Heart right ventricle (tissue), 16 donors: ENCODE measurements around the gene QKI. TPM values are rescaled to one million over a fixed set of nuclear protein-coding genes. Genes with fewer than 3 reads are reported as not detected.

Experiments
- ATAC-seq, 8 donors: fragments of 200-7000 bp; cut with Tn5 transposase; one replicate each; pipeline ENCODE4 v1.9.1; 2020; ENCODE audit warnings: mild to moderate bottlenecking in 8 of 8, moderate library complexity in 8 of 8, moderate number of reproducible peaks in 1 of 8
- DNase-seq, 2 donors: peaks; one replicate each; pipeline ENCODE4 v3.0.0-alpha.2; 2020
- H3K27ac ChIP-seq, 10 donors: fragments of 200-600 bp; sonication (generic) in 2 of 10; one replicate each; pipeline versions ENCODE4 v1.5.0 to v1.8.0; 2020 to 2022; ENCODE audit warnings: mild to moderate bottlenecking in 3 of 10
- H3K27me3 ChIP-seq, 7 donors: fragments of 200-600 bp; one replicate each; pipeline ENCODE4 v1.8.0; 2021 to 2022; ENCODE audit warnings: mild to moderate bottlenecking in 2 of 7
- H3K36me3 ChIP-seq, 9 donors: fragments of 200-600 bp; sonication (generic) in 1 of 9; one replicate each; pipeline versions ENCODE4 v1.5.0 to v1.8.0; 2020 to 2022; ENCODE audit warnings: mild to moderate bottlenecking in 2 of 9
- H3K4me1 ChIP-seq, 9 donors: fragments of 200-600 bp; sonication (generic) in 1 of 9; one replicate each; pipeline versions ENCODE4 v1.5.0 to v1.8.0; 2020 to 2022; ENCODE audit warnings: mild to moderate bottlenecking in 4 of 9
- H3K4me3 ChIP-seq, 10 donors: fragments of 200-600 bp; sonication (generic) in 2 of 10; one replicate each; pipeline versions ENCODE4 v1.5.0 to v1.8.0; 2020 to 2022; ENCODE audit warnings: mild to moderate bottlenecking in 7 of 10, moderate library complexity in 2 of 10
- H3K9me3 ChIP-seq, 11 donors: fragments of 200-600 bp in 10 of 11; sonication (generic) in 2 of 11; one replicate each; pipeline versions ENCODE4 v1.5.0 to v1.8.0; 2013 to 2022; ENCODE audit warnings: mild to moderate bottlenecking in 2 of 11, control low read depth in 1 of 11, moderate library complexity in 1 of 11
- CTCF ChIP-seq, 9 donors: fragments of 200-600 bp; sonication (generic) in 2 of 9; IDR thresholded peaks; one replicate each; pipeline versions ENCODE4 v1.5.0 to v1.8.0; 2021 to 2022; ENCODE audit warnings: antibody characterized with exemption in 9 of 9, mild to moderate bottlenecking in 5 of 9, moderate library complexity in 1 of 9
- WGBS, 2 donors: extraction: QIAGEN DNeasy Blood & Tissue Kit; methylation state at CpG; one replicate each; pipeline ENCODE4 v1.1.7; 2013; ENCODE audit warnings: inconsistent platforms in 1 of 2; 5-methylcytosine and 5-hydroxymethylcytosine counted together
- intact Hi-C, 10 donors: fragments of 100-400 bp; cut with DNase I; formaldehyde crosslinking; loops; one replicate each; pipeline versions ENCODE4 v1.11.1 to v1.14.2; 2022
- polyA plus RNA-seq, 2 donors: library from polyadenylated mRNA; stranded (reverse); fragments of 200-250 nt; gene quantifications; one replicate each; pipeline ENCODE4 v1.2.3, GENCODE V29; 2013
- total RNA-seq, 10 donors: library from RNA; stranded (reverse); fragmentation: NEBNext Ultra II Directional in 3 of 10; extraction: Animal tissue kit (Norgen Biotek cat#: 25700) in 3 of 10; gene quantifications; one replicate each; pipeline versions ENCODE4 v1.2.1 to v1.2.4, GENCODE V29; 2021 to 2023
- donor health status: Arrhythmogenic right ventricular cardiomyopathy.
- donor health status: ischemic (EF 13 %, LVEDD 7.1; RV severe dilation, severe dysfunction).
- donor health status: healthy with polysubstance abuse.
- donor health status: DM: no; HTN: yes; CAD: no.
- donor health status: DM: no; HTN: no; CAD: no.
- donor health status: ischemic (EF 25% LVEDD 6.9; RV normal size, moderate dysfunction).
- donor health status: ischemic (EF 25% LVEDD 5.7; RV mildly dilated, moderate dysfunction).
- donor health status: healthy.
- donor health status: DM: yes; HTN: yes; CAD: no.
- donor health status: Ischemic cardiomyopathy.
- donor health status: ischemic (EF 35%, LVEDD 5.7; RV mildly dilated, moderate dysfunction).
- donor health status: nonischemic (EF 11% LVEDD 7.7; RV severe dilation, severe dysfunction).
- donor health status: DM: yes; HTN: yes; CAD: no.
- donor health status: PGD.
- donor health status: ischemic (EF 29% LVEDD 5.4; RV normal size, mild dysfunction).
- donor health status: nonischemic (EF 23%, LVEDD 6.1; RV moderate dilation, normal function).

Gene QKI
- total and polyA plus RNA-seq, 12 donors, result 74.7 to 551 (median 493) TPM

GRCh38 chr6:163457637-163458561 is 43.4 kb downstream of the QKI start:
- intact Hi-C loops, result no loop called here
- Histone ChIP-seq H3K4me3 (no peak overlapping the region), H3K4me1 (peaks cover 7 to 100% (median 96%) of the 10 kb centered on the region in 9 donors), H3K27me3 (no peaks in the 10 kb centered on the region), H3K36me3 (peaks cover 0 to 31% (median 0%) of the 10 kb centered on the region in 9 donors), H3K9me3 (no peaks in the 10 kb centered on the region), H3K27ac (peak overlapping the region in 6 of 10 donors; percentile 2 to 83 (median 46))
- 41 to 52% methylated on average over 3 of the region's 3 CpGs for WGBS, 2 donors
- DNase-seq (no peak), ATAC-seq (peak in 7 of 8 donors; percentile 32 to 94 (median 74))
- TF ChIP-seq CTCF (IDR thresholded peaks at IDR 0.05), result no peak

- Histone ChIP-seq H3K36me3 (peaks cover 0 to 31% (median 0%) of the 10 kb centered on the region in 9 donors), H3K4me3 (no peak overlapping the region), H3K9me3 (no peaks in the 10 kb centered on the region), H3K27ac (peak overlapping the region in 5 of 10 donors; percentile 12 to 83 (median 47)), H3K4me1 (peaks cover 7 to 100% (median 96%) of the 10 kb centered on the region in 9 donors), H3K27me3 (no peaks in the 10 kb centered on the region)
- DNase-seq (no peak), ATAC-seq (peak in 4 of 8 donors; percentile 19 to 43 (median 33))
- TF ChIP-seq CTCF (IDR thresholded peaks at IDR 0.05), result no peak
- intact Hi-C loops, result no loop called here
- 43 to 64% methylated on average over 2 of the region's 2 CpGs for WGBS, 2 donors
Measured at GRCh38 chr6:163459007-163459406, 44.5 kb downstream of the QKI start.

- 43% methylated on average over 2 of the region's 2 CpGs for WGBS, 2 donors
- Histone ChIP-seq H3K36me3 (peaks cover 0 to 31% (median 0%) of the 10 kb centered on the region in 9 donors), H3K27me3 (no peaks in the 10 kb centered on the region), H3K9me3 (no peaks in the 10 kb centered on the region), H3K4me3 (peak overlapping the region in 1 of 10 donors; percentile 45), H3K27ac (peak overlapping the region in 6 of 10 donors; percentile 29 to 83 (median 50)), H3K4me1 (peaks cover 7 to 100% (median 95%) of the 10 kb centered on the region in 9 donors)
- no peak for DNase-seq
- intact Hi-C loops, result no loop called here
- no peak for ATAC-seq
- no peak for TF ChIP-seq CTCF (IDR thresholded peaks at IDR 0.05)
Measured at GRCh38 chr6:163459536-163459935, 45.0 kb downstream of the QKI start.

- Histone ChIP-seq H3K36me3 (peaks cover 0 to 31% (median 0%) of the 10 kb centered on the region in 9 donors), H3K9me3 (no peaks in the 10 kb centered on the region), H3K27ac (peak overlapping the region in 9 of 10 donors; percentile 12 to 83 (median 54)), H3K27me3 (no peaks in the 10 kb centered on the region), H3K4me3 (peak overlapping the region in 9 of 10 donors; percentile 15 to 51 (median 43)), H3K4me1 (peaks cover 7 to 100% (median 94%) of the 10 kb centered on the region in 9 donors)
- ATAC-seq (peak in 6 of 8 donors; percentile 13 to 61 (median 26)), DNase-seq (no peak)
- WGBS, 2 donors, result 10 to 11% methylated on average over 5 of the region's 5 CpGs
- TF ChIP-seq CTCF (IDR thresholded peaks at IDR 0.05), result no peak
- intact Hi-C loops, result no loop called here
Measured at GRCh38 chr6:163460307-163460782, 45.8 kb downstream of the QKI start.
